AG04450 (cell line): ENCODE results near the gene MARCHF6. TPM values are rescaled to one million over a fixed set of nuclear protein-coding genes. Genes with fewer than 3 reads are reported as not detected.
A peak's percentile ranks its signal among the peaks of the same experiment; 100 is the strongest.
"Not testable (repeated sequence)": the region's sequence is repeated elsewhere in the genome, so short reads cannot be mapped to it uniquely, and the experiment has no call there.

Experiments used
- CTCF ChIA-PET: fragments of 300-600, 350-600 bp; formaldehyde crosslinking; extraction: SDS; loops from one replicate; lab custom pipeline; 2022; ENCODE audit warnings: antibody characterized with exemption, inconsistent platforms; lab: Charles Lee
- POLR2A ChIA-PET: fragments of 350-600 bp; formaldehyde crosslinking; extraction: SDS; loops from one replicate; lab custom pipeline; 2021; ENCODE audit warnings: antibody characterized with exemption, inconsistent platforms; lab: Yijun Ruan, JAX
- DNase-seq: peaks from one replicate; pipeline ENCODE4 v3.0.0-alpha.2; 2011; ENCODE audit warnings: low read depth, low spot score
- H3K27ac ChIP-seq: one replicate; pipeline ENCODE4 v1.5.1; 2012; ENCODE audit warnings: low read depth, low read length, control low read depth
- H3K27me3 ChIP-seq: one replicate; pipeline ENCODE4 v1.6.0; 2012; ENCODE audit warnings: low read length; ENCODE audit not compliant: control insufficient read depth, insufficient read depth
- H3K4me3 ChIP-seq: 2 replicates; pipeline ENCODE4 v1.5.1; 2011; ENCODE audit warnings: mild to moderate bottlenecking, low read depth, low read length, control low read depth
- H3K9me3 ChIP-seq: 2 replicates; pipeline ENCODE4 v1.5.1; 2012; ENCODE audit warnings: low read length; ENCODE audit not compliant: control insufficient read depth, insufficient read depth
- CTCF ChIP-seq: IDR thresholded peaks from 2 replicates; pipeline ENCODE4 v1.5.1; 2011; ENCODE audit warnings: low read depth, low read length, control low read depth, inconsistent platforms
- polyA plus RNA-seq: library from polyadenylated mRNA; depleted of rRNA; stranded (reverse); fragments of >200 nt; gene quantifications from 2 replicates; pipeline ENCODE4 v1.2.3, GENCODE V29; 2011

The MARCHF6 gene
- polyA plus RNA-seq, 1 experiment = 136 TPM

DNA sequence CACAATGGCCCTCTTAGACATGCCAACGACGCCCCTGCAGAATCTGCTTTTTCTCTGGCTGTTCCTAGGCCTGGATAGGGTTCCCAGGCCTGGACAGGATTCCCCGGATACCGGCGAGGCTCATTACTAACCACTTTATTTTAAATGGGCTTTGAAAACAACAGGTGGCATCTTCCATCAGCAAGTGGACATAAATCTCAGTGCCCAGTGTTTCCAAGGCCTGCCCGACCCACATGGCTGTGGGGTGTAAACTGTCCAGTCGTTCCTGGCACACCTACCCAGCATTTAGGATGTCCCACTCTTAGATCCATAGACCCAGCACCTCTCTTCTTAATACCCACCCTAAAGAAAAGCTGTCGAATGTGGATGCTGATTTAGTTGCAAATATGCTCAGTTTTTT lies 46.7 kb upstream of the MARCHF6 start:
- Histone ChIP-seq H3K4me3 (peak overlapping the region; percentile 72), H3K9me3 (no peaks in the 10 kb centered on the region), H3K27ac (no peak overlapping the region), H3K27me3 (no peaks in the 10 kb centered on the region)
- DNase-seq = no peak
- ChIA-PET POLR2A (no interaction called here), CTCF (interaction anchor here (1.3 to 1.6 kb wide), 2 partner anchors 23 to 51 kb away, joined by 3 to 7 read pairs; no protein-coding TSS in a partner anchor)
- TF ChIP-seq CTCF = no peak

DNA sequence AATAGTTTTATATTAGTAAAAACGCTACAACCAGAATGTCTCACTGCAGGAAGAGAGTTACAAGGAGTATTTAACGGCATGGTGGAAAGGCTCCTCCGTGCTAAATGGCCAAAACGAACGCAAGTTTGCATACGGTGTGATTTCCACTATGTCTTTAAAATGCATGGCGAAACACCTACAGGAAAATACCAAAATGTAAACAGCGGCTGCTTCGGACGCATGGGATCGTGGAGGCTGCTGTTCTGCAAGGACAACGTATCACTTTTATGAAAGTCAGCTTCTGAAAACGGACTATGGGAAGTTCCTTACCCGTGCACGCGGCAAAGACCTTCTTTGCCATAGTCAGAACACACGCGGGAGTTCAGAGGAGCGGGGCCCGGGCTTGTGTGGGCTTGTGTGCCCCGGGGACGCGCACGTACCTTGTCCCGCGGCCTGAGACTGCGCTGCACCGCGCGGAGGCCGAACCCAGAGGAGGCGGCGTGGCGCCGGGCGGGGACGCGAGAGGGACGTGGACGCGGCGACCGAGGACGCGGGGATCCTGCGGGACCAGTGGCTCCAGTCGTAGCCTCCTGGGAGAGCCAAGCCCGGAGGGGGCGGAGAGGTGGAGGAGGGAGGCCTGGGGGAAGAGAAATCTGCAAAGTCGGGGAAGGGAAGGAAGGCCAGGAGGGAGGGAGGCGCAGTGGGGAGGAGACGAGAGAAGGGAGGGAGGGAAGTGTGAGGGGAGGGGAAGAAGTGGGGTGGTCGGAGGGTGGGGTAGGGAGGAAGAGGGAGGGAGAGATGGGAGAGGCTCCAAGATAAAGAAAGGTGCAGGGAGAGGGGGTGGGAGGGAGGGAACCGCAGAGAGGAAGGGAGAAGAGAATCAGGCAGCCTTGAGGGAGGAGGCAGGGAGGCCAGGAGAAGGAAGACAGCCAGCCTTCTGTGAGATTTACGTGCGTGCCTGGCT lies 46.0 kb upstream of the MARCHF6 start, which contains the start of gene CMBL:
TSS of gene CMBL (minus strand) at position 697 of the 943 bp plus-strand sequence. CDS start 17,140 bp downstream, outside the sequence.
- POLR2A ChIA-PET = no interaction called here

GRCh38 chr5:10308844-10309243 lies 44.7 kb upstream of the MARCHF6 start:
- no peaks in the 10 kb centered on the region for H3K9me3 ChIP-seq
- DNase-seq = no peak
- POLR2A ChIA-PET = interaction anchor here (0.9 kb wide), 1 partner anchor 44 kb away, joined by 4 read pairs; the partner anchor contains the start of gene MARCHF6
- CTCF ChIA-PET = interaction anchor here (1.9 kb wide), 1 partner anchor 25 kb away, joined by 5 read pairs; no protein-coding TSS in a partner anchor
- no peak overlapping the region for H3K4me3 ChIP-seq
- H3K27ac ChIP-seq = no peak overlapping the region
- H3K27me3 ChIP-seq = no peaks in the 10 kb centered on the region
- no peak for TF ChIP-seq CTCF

More for the DNA sequence above, 46.0 kb upstream of the MARCHF6 start, which contains the start of gene CMBL:
- H3K27me3 ChIP-seq = no peaks in the 10 kb centered on the region
- H3K27ac ChIP-seq = peak within 1 kb of the TSS; percentile 21
- peak within 1 kb of the TSS; percentile 72 for H3K4me3 ChIP-seq
- TF ChIP-seq CTCF = no peak
- H3K9me3 ChIP-seq = no peaks in the 10 kb centered on the region
- CTCF ChIA-PET = interaction anchor here (1.3 to 1.9 kb wide), 3 partner anchors 24 to 50 kb away, joined by 3 to 7 read pairs (median 5); no protein-coding TSS in a partner anchor
- no peak for DNase-seq

GRCh38 chr5:10310066-10310779 lies 43.3 kb upstream of the MARCHF6 start:
- no peak overlapping the region for H3K4me3 ChIP-seq
- no peaks in the 10 kb centered on the region for H3K9me3 ChIP-seq
- H3K27ac ChIP-seq = no peak overlapping the region
- no peaks in the 10 kb centered on the region for H3K27me3 ChIP-seq
- ChIA-PET CTCF (no interaction called here), POLR2A (interaction anchor here (1.2 kb wide), 1 partner anchor 44 kb away, joined by 3 read pairs; the partner anchor contains the start of gene MARCHF6)
- TF ChIP-seq CTCF = no peak
- no peak for DNase-seq

DNA sequence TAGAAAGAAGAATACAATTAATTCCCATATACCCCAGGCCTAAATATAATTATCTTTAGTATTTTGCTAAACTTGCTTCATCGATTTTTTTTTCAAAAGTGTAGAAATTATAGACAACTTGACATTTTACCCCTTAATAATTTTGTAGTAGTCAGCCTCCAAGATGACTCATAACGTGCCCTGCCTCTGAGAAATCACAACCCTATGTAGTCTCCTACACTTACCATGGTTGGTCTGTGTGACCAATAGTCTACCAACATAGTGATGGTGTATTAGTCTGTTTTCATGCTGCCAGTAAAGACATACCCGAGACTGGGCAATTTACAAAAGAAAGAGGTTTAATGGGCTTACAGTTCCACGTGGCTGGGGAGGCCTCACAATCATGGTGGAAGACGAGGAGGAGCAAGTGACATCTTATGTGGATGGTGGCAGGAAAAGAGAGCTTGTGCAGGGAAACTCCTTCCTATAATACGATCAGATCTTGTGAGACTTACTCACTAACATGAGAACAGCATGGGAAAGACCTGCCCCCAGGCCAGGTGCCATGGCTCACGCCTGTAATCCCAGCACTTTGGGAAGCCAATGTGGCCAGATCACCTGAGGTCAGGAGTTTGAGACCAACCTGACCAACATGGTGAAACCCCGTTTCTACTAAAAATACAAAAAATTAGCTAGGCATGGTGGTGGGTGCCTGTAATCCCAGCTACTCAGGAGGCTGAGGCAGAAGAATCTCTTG lies 42.5 kb upstream of the MARCHF6 start:
- H3K27me3 ChIP-seq, H3K4me3 ChIP-seq, H3K27ac ChIP-seq, DNase-seq, H3K9me3 ChIP-seq: not testable (repeated sequence)
- ChIA-PET POLR2A (interaction anchor here (1.2 kb wide), 1 partner anchor 43 kb away, joined by 3 read pairs; the partner anchor contains the start of gene MARCHF6), CTCF (interaction anchor here (0.7 kb wide), 1 partner anchor 20 kb away, joined by 4 read pairs; no protein-coding TSS in a partner anchor)
